ENCODE measurements around the gene KCNV2.

GRCh38 chr9:2761424-2761823 lies 44.1 kb downstream of the KCNV2 start:
- TF ChIP-seq CTCF (IDR thresholded peaks at IDR 0.05; ENCODE audit: low read length) (no peak), EZH2 (IDR thresholded peaks at IDR 0.05; ENCODE audit: borderline replicate concordance, low read length) (no peak)

All from OCI-LY1 (cell line).